ENCODE results near the gene ZFHX2. TPM values are rescaled to one million over a fixed set of nuclear protein-coding genes. Genes with fewer than 3 reads are reported as not detected.

ZFHX2 gene
- total and polyA plus RNA-seq, 5 donors from 2014 or later, result 0.42 TPM; not detected in 4

DNA sequence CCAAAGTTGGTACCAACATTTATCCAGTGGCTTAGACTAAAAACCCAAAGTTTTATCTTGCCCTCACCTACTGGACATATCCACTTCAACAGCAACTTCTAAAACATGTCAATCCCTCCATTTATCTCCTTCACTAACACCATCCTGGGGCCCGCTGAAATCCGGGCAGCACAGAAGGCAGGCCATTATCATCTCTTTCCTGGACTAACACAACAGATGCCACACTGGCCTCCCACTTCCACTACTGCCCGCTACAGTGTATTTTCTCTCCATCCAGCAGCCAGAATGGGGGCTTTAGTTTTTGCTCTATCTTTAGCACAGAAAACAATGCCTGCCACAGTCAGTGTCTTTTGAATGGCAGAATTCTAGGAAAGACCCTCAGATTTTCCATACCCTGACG lies 15.6 kb downstream of the ZFHX2 start:
- H3K4me1 ChIP-seq (ENCODE audit: control insufficient read depth, insufficient read depth, low read length, poor library complexity, severe bottlenecking), result no peaks in the 10 kb centered on the region
- Mint-ChIP-seq H3K36me3 (no peaks in the 10 kb centered on the region), H3K4me1 (no peaks in the 10 kb centered on the region), H3K27ac (no peak overlapping the region), H3K4me3 (no peak overlapping the region), H3K9me3 (peaks cover 0 to 1% (median 0%) of the 10 kb centered on the region in 7 donors), H3K27me3 (peaks cover 6% of the 10 kb centered on the region)
- H3K36me3 ChIP-seq (ENCODE audit: control insufficient read depth, insufficient read depth, low read length), result no peaks in the 10 kb centered on the region
- no peaks in the 10 kb centered on the region for H3K27me3 ChIP-seq (ENCODE audit: control insufficient read depth, insufficient read depth, low read length)
- no peak overlapping the region for H3K4me3 ChIP-seq (ENCODE audit: low read depth, low read length)
- DNase-seq (no peak), ATAC-seq (ENCODE audit: low read depth in 2 of 2) (no peak)
- H3K27ac ChIP-seq (ENCODE audit: insufficient read depth, low read length, poor library complexity, severe bottlenecking), result no peak overlapping the region
- no peaks in the 10 kb centered on the region for H3K9me3 ChIP-seq (ENCODE audit: control insufficient read depth in 2 of 2, low read length in 2 of 2)

DNA sequence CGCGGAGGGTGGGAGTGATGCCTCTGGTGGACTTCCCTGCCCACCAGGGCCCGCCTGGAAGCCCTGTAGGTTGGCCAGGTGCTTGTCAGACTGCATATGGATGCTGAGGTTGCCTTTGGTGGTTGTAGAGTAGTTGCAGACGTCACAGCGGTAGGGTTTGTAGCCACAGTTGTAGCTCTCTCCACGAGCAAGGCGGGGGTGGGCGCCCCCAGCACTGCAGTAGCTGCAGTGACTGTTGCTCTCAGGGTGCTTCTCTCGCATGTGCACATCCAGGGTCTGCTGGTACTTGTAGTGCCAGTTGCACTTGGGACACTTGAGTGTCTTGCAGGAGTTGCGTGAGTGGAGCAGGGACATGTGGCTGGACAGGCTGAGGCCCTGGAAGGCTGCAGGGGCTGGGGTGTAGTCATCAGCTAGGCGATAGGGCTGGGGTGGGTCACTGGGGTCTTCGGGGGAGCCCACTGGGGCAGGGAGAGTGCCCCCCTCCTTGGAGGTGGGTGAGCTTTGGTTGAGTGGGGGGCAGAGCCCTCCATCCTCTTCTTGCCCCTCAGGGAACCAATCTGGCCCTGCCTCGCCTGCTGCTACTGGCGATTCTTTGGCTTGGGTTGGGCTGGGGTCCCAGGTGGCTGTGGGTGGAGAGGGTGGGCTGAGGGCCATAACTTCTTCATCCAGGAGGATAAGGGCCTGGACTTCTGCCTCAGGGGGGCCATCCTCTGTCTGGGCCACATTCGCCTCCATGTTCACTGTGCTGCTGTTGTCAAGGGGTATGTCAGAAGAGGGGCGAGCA lies 17.7 kb downstream of the ZFHX2 start:
- DNase-seq, result no peak
- Histone ChIP-seq H3K27me3 (ENCODE audit: control insufficient read depth, insufficient read depth, low read length) (no peaks in the 10 kb centered on the region), H3K9me3 (ENCODE audit: control insufficient read depth in 2 of 2, low read length in 2 of 2) (no peaks in the 10 kb centered on the region), H3K36me3 (ENCODE audit: control insufficient read depth, insufficient read depth, low read length) (no peaks in the 10 kb centered on the region), H3K27ac (ENCODE audit: insufficient read depth, low read length, poor library complexity, severe bottlenecking) (no peak overlapping the region), H3K4me3 (ENCODE audit: low read depth, low read length) (no peak overlapping the region), H3K4me1 (ENCODE audit: control insufficient read depth, insufficient read depth, low read length, poor library complexity, severe bottlenecking) (no peaks in the 10 kb centered on the region)
- Mint-ChIP-seq H3K9me3 (peaks cover 0 to 1% (median 0%) of the 10 kb centered on the region in 7 donors), H3K36me3 (no peaks in the 10 kb centered on the region), H3K4me1 (peaks cover 0 to 2% (median 0%) of the 10 kb centered on the region in 4 donors), H3K27me3 (no peaks in the 10 kb centered on the region), H3K27ac (no peak overlapping the region), H3K4me3 (no peak overlapping the region)
- no peak for ATAC-seq (ENCODE audit: low read depth in 2 of 2)

DNA sequence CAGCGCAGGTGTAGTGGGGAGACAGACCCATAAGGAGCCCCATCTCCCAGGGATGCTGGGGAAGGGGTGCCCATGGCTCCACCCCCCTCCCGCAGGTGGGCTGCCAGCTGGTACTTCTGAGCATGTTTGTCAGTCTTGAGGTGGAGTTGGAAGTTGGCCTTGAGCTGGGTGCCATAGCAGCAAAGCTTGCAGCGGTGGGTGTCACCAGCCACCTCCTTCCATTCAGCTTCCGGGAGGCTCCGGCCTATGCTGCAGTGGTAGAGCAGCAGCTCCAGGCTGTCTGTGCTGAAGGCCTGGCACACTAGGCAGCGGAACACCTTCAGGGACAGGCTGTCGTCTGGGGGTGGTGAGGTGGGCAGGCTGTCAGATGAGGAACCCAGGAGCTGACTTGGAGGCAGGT lies 18.9 kb downstream of the ZFHX2 start:
- Mint-ChIP-seq H3K27me3 (no peaks in the 10 kb centered on the region), H3K4me3 (no peak overlapping the region), H3K27ac (no peak overlapping the region), H3K9me3 (no peaks in the 10 kb centered on the region), H3K4me1 (peaks cover 0 to 2% (median 0%) of the 10 kb centered on the region in 4 donors), H3K36me3 (no peaks in the 10 kb centered on the region)
- H3K4me1 ChIP-seq (ENCODE audit: control insufficient read depth, insufficient read depth, low read length, poor library complexity, severe bottlenecking), result no peaks in the 10 kb centered on the region
- no peaks in the 10 kb centered on the region for H3K9me3 ChIP-seq (ENCODE audit: control insufficient read depth in 2 of 2, low read length in 2 of 2)
- DNase-seq (no peak), ATAC-seq (ENCODE audit: low read depth in 2 of 2) (no peak)
- H3K36me3 ChIP-seq (ENCODE audit: control insufficient read depth, insufficient read depth, low read length), result no peaks in the 10 kb centered on the region
- no peak overlapping the region for H3K27ac ChIP-seq (ENCODE audit: insufficient read depth, low read length, poor library complexity, severe bottlenecking)
- H3K27me3 ChIP-seq (ENCODE audit: control insufficient read depth, insufficient read depth, low read length), result no peaks in the 10 kb centered on the region
- H3K4me3 ChIP-seq (ENCODE audit: low read depth, low read length), result no peak overlapping the region

DNA sequence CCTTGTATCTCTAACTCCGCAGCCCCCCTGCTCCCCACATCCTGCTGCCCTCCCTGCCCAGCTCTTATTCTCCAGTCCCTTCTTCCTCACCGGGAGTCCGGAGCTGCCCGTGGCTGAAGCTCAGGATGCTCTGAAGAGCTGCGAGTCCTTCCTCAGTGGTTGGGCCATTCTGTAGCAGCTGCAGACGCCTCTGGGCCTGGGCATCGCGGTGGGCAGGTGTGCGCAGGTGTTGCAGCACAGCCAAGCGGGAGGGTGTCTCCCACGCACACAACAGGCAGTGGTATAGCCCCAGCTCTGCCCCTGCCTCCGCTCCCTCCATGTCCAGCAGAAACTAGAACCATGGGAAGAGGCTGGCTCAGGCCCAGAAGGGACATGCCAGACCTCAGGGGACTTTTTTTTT lies 20.2 kb downstream of the ZFHX2 start:
- Histone ChIP-seq H3K9me3 (ENCODE audit: control insufficient read depth in 2 of 2, low read length in 2 of 2) (no peaks in the 10 kb centered on the region), H3K36me3 (ENCODE audit: control insufficient read depth, insufficient read depth, low read length) (no peaks in the 10 kb centered on the region), H3K27ac (ENCODE audit: insufficient read depth, low read length, poor library complexity, severe bottlenecking) (no peak overlapping the region), H3K4me1 (ENCODE audit: control insufficient read depth, insufficient read depth, low read length, poor library complexity, severe bottlenecking) (no peaks in the 10 kb centered on the region), H3K27me3 (ENCODE audit: control insufficient read depth, insufficient read depth, low read length) (no peaks in the 10 kb centered on the region), H3K4me3 (ENCODE audit: low read depth, low read length) (no peak overlapping the region)
- Mint-ChIP-seq H3K36me3 (no peaks in the 10 kb centered on the region), H3K27me3 (no peaks in the 10 kb centered on the region), H3K4me1 (peaks cover 0 to 2% (median 0%) of the 10 kb centered on the region in 4 donors), H3K9me3 (no peaks in the 10 kb centered on the region), H3K27ac (peak overlapping the region in 1 of 3 donors; percentile 72), H3K4me3 (no peak overlapping the region)
- no peak for DNase-seq
- ATAC-seq (ENCODE audit: low read depth in 2 of 2), result no peak

DNA sequence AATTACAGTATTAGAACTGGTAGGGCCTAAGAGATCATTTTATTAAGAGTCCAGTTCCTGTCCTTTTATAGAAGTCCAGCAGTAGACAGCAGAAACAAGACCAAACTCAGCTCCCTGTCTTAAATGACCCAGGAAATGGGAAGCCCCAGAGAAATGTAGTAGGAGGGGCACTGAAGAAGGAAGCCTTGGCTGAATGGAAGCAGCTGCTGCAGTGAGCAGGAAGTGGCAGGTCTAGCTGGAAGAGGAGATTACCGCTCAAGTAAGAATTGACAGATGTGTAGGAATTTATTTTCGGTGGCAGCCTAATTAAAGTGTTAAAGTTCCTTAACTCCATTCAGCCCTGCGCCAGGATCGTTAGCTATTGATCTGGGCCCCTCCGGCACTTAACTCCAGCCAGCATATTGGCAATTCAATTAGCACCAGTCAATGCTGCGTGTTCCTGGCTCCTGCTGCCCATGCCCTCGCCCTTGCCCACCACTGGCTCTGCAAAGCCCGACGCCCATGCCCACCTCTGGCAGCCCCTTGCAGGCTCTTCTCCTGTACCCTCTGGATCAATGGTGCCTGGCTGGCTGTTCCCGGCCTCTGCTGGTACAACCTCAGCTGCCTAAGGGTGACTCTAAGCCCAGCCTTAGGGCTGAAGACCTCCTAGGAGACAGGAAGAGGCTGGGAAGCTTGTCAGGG lies 21.1 kb downstream of the ZFHX2 start:
- no peaks in the 10 kb centered on the region for H3K36me3 Mint-ChIP-seq
- H3K27ac Mint-ChIP-seq, result peak overlapping the region in 1 of 3 donors; percentile 72

DNA sequence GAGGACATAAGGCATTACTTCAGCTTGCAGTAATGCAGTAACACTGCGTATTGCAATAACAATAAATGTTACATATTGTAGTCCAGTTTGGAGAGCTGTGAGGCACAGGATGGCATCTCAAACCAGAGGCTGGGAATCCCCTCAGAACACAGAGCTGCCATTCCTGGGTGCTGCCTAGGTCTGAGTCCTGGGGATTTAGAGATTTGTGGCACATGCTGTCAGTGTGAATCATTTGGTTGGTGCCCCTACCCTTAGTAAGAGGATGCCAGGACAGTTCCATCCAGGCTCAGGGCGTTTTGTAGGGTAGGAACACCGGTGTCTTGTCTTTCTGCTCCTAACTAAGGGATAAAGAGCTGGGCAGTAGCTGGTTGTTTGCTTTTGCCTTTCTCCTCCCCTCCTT lies 22.5 kb downstream of the ZFHX2 start:
- Mint-ChIP-seq H3K27ac (no peak overlapping the region), H3K4me3 (no peak overlapping the region), H3K9me3 (no peaks in the 10 kb centered on the region), H3K27me3 (no peaks in the 10 kb centered on the region), H3K36me3 (no peaks in the 10 kb centered on the region), H3K4me1 (peaks cover 0 to 2% (median 0%) of the 10 kb centered on the region in 4 donors)
- DNase-seq, result no peak
- H3K9me3 ChIP-seq (ENCODE audit: control insufficient read depth in 2 of 2, low read length in 2 of 2), result no peaks in the 10 kb centered on the region
- H3K4me1 ChIP-seq (ENCODE audit: control insufficient read depth, insufficient read depth, low read length, poor library complexity, severe bottlenecking), result no peaks in the 10 kb centered on the region
- no peak for ATAC-seq (ENCODE audit: low read depth in 2 of 2)
- H3K4me3 ChIP-seq (ENCODE audit: low read depth, low read length), result no peak overlapping the region
- H3K27ac ChIP-seq (ENCODE audit: insufficient read depth, low read length, poor library complexity, severe bottlenecking), result no peak overlapping the region
- no peaks in the 10 kb centered on the region for H3K27me3 ChIP-seq (ENCODE audit: control insufficient read depth, insufficient read depth, low read length)
- H3K36me3 ChIP-seq (ENCODE audit: control insufficient read depth, insufficient read depth, low read length), result no peaks in the 10 kb centered on the region

More for the DNA sequence above, 21.1 kb downstream of the ZFHX2 start:
- DNase-seq (no peak), ATAC-seq (ENCODE audit: low read depth in 2 of 2) (no peak)
- Mint-ChIP-seq H3K27me3 (no peaks in the 10 kb centered on the region), H3K4me3 (no peak overlapping the region), H3K9me3 (no peaks in the 10 kb centered on the region), H3K4me1 (peaks cover 0 to 2% (median 0%) of the 10 kb centered on the region in 4 donors)
- H3K4me1 ChIP-seq (ENCODE audit: control insufficient read depth, insufficient read depth, low read length, poor library complexity, severe bottlenecking), result no peaks in the 10 kb centered on the region
- no peaks in the 10 kb centered on the region for H3K27me3 ChIP-seq (ENCODE audit: control insufficient read depth, insufficient read depth, low read length)
- H3K9me3 ChIP-seq (ENCODE audit: control insufficient read depth in 2 of 2, low read length in 2 of 2), result no peaks in the 10 kb centered on the region
- H3K36me3 ChIP-seq (ENCODE audit: control insufficient read depth, insufficient read depth, low read length), result no peaks in the 10 kb centered on the region
- H3K27ac ChIP-seq (ENCODE audit: insufficient read depth, low read length, poor library complexity, severe bottlenecking), result no peak overlapping the region
- no peak overlapping the region for H3K4me3 ChIP-seq (ENCODE audit: low read depth, low read length)

DNA sequence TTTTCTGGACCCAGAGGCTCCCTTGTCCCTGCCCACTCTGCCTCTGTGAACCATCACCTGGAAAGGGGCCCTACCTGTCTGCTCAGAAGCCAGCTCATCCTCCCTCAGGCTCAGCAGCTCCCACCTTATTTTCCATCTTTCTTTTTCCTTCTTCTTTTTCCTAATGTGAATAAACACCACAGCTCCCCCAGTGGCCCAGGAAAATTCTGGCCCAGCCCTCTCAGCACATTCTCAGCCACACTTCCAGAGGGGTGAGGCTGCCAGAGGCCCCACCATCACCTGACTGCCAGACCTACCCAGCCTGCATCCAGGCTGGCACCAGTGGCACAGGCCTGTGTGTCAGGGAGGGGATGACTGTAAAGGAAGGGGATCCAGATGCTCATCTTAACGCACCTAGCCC lies 23.0 kb downstream of the ZFHX2 start:
- H3K27me3 ChIP-seq (ENCODE audit: control insufficient read depth, insufficient read depth, low read length), result no peaks in the 10 kb centered on the region
- Mint-ChIP-seq H3K27me3 (no peaks in the 10 kb centered on the region), H3K9me3 (no peaks in the 10 kb centered on the region), H3K27ac (peak overlapping the region in 1 of 3 donors; percentile 63), H3K4me1 (peaks cover 0 to 2% (median 0%) of the 10 kb centered on the region in 4 donors), H3K36me3 (no peaks in the 10 kb centered on the region), H3K4me3 (no peak overlapping the region)
- no peaks in the 10 kb centered on the region for H3K4me1 ChIP-seq (ENCODE audit: control insufficient read depth, insufficient read depth, low read length, poor library complexity, severe bottlenecking)
- H3K27ac ChIP-seq (ENCODE audit: insufficient read depth, low read length, poor library complexity, severe bottlenecking), result no peak overlapping the region
- ATAC-seq (ENCODE audit: low read depth in 2 of 2), result no peak
- H3K4me3 ChIP-seq (ENCODE audit: low read depth, low read length), result no peak overlapping the region
- H3K36me3 ChIP-seq (ENCODE audit: control insufficient read depth, insufficient read depth, low read length), result no peaks in the 10 kb centered on the region
- DNase-seq, result no peak
- no peaks in the 10 kb centered on the region for H3K9me3 ChIP-seq (ENCODE audit: control insufficient read depth in 2 of 2, low read length in 2 of 2)

All from CD4-positive, CD25-positive, alpha-beta regulatory T cell (primary cell).